Effector CD4-positive, alpha-beta T cell (primary cell): ENCODE data around the gene SESTD1.

Experiments used
- DNase-seq: peaks from one replicate; pipeline ENCODE4 v3.0.0-alpha.2; 2020

The SESTD1 gene

GRCh38 chr2:179181002-179181401 is 83.6 kb downstream of the SESTD1 start:
- no peak for DNase-seq

GRCh38 chr2:179180242-179180641 is 84.4 kb downstream of the SESTD1 start:
- DNase-seq, result no peak

GRCh38 chr2:179179719-179180118 is 84.9 kb downstream of the SESTD1 start:
- DNase-seq, result no peak

GRCh38 chr2:179177694-179178093 is 86.9 kb downstream of the SESTD1 start:
- DNase-seq, result no peak

- DNase-seq, result no peak
Measured at GRCh38 chr2:179174240-179174639, 90.4 kb downstream of the SESTD1 start.

- no peak for DNase-seq
Measured at GRCh38 chr2:179172894-179173293, 91.7 kb downstream of the SESTD1 start.

GRCh38 chr2:179171371-179171770 is 93.3 kb downstream of the SESTD1 start:
- no peak for DNase-seq

- no peak for DNase-seq
Measured at GRCh38 chr2:179170901-179171300, 93.7 kb downstream of the SESTD1 start.

GRCh38 chr2:179165356-179166000 is 99.2 kb downstream of the SESTD1 start:
- no peak for DNase-seq

GRCh38 chr2:179141206-179141605 is 123.4 kb downstream of the SESTD1 start:
- no peak for DNase-seq

- no peak for DNase-seq
Measured at GRCh38 chr2:179140571-179140970, 124.1 kb downstream of the SESTD1 start.

- DNase-seq, result no peak
Measured at GRCh38 chr2:179139506-179139905, 125.1 kb downstream of the SESTD1 start.

GRCh38 chr2:179137200-179137759 is 127.4 kb downstream of the SESTD1 start:
- no peak for DNase-seq

GRCh38 chr2:179133016-179133415 is 131.6 kb downstream of the SESTD1 start:
- DNase-seq, result no peak

GRCh38 chr2:179132076-179132475 is 132.6 kb downstream of the SESTD1 start:
- no peak for DNase-seq

- DNase-seq, result no peak
Measured at GRCh38 chr2:179130560-179130959, 134.1 kb downstream of the SESTD1 start.

- DNase-seq, result no peak
Measured at GRCh38 chr2:179129574-179130238, 134.9 kb downstream of the SESTD1 start.

GRCh38 chr2:179125404-179125803 is 139.2 kb downstream of the SESTD1 start:
- no peak for DNase-seq

- no peak for DNase-seq
Measured at GRCh38 chr2:179124282-179124681, 140.3 kb downstream of the SESTD1 start.

- no peak for DNase-seq
Measured at GRCh38 chr2:179123272-179123662, 141.4 kb downstream of the SESTD1 start.

- no peak for DNase-seq
Measured at GRCh38 chr2:179107737-179108136, 156.9 kb downstream of the SESTD1 start.

- no peak for DNase-seq
Measured at GRCh38 chr2:179106676-179107428, 157.8 kb downstream of the SESTD1 start.

- no peak for DNase-seq
Measured at GRCh38 chr2:179106342-179106675, 158.3 kb downstream of the SESTD1 start.

GRCh38 chr2:179104736-179105135 is 159.9 kb downstream of the SESTD1 start:
- DNase-seq, result no peak
